Loucy (cell line): ENCODE measurements around the gene PPP2R5C.

Source experiments
- CTCF ChIP-seq: fragments of 200-600 bp; sonication (generic); conservative IDR thresholded peaks from 2 replicates; pipeline ENCODE4 v1.5.1; 2014; ENCODE audit warnings: mild to moderate bottlenecking, antibody characterized with exemption, low read length
- EZH2phosphoT487 ChIP-seq: fragments of 200-600 bp; IDR thresholded peaks from 2 replicates; pipeline ENCODE4 v1.6.1; 2018; ENCODE audit warnings: antibody characterized with exemption, mild to moderate bottlenecking, moderate library complexity, borderline replicate concordance

DNA sequence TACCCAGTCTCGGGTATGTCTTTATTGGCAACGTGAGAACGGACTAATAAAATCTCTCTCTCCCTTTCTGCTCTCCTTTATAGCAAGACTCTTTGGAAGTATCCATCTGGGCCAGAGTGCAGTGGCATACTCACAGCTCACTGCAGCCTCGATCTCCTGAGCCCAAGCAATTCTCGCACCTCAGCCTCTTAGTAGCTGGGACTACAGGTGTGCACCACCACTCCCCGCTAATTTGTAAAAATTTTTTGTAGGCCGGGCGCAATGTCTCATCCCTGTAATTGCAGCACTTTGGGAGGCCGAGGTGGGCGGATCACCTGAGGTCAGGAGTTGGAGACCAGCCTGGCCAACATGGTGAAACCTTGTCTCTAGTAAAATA lies 33.2 kb upstream of the PPP2R5C start:
- no peak for TF ChIP-seq CTCF
- TF ChIP-seq EZH2phosphoT487, result no peak
